ENCODE results near the gene SOX9.

- no peak for TF ChIP-seq POLR2AphosphoS5 (IDR thresholded peaks at IDR 0.05; ENCODE audit: borderline replicate concordance, low read depth, low read length)
- no peak for TF ChIP-seq EZH2 (IDR thresholded peaks at IDR 0.05)
- TF ChIP-seq FOXP2 (optimal IDR thresholded peaks at IDR 0.05; ENCODE audit: control extremely low read depth, extremely low read length, insufficient read depth), result no peak
These were observed 28.0 kb upstream of the SOX9 start for GRCh38 chr17:72092710-72093322.

Data from SK-N-MC (cell line).